D721Med (cell line): ENCODE results near the gene WEE1.

Source experiments
- DNase-seq: peaks from one replicate; pipeline ENCODE4 v3.0.0; 2011; ENCODE audit warnings: low spot score; ENCODE audit not compliant: insufficient read length
- FAIRE-seq: peaks from 2 replicates; lab custom pipeline; 2011; peaks lifted over from hg19 to GRCh38; lab: Jason Lieb, UNC
- TF ChIP-seq, protein P1 (sequence below): IDR thresholded peaks from 2 replicates; pipeline ENCODE4 v1.5.1; 2012; ENCODE audit warnings: mild to moderate bottlenecking, control low read depth; ENCODE audit not compliant: insufficient read depth; ENCODE audit errors: missing control alignments

WEE1 gene

DNA sequence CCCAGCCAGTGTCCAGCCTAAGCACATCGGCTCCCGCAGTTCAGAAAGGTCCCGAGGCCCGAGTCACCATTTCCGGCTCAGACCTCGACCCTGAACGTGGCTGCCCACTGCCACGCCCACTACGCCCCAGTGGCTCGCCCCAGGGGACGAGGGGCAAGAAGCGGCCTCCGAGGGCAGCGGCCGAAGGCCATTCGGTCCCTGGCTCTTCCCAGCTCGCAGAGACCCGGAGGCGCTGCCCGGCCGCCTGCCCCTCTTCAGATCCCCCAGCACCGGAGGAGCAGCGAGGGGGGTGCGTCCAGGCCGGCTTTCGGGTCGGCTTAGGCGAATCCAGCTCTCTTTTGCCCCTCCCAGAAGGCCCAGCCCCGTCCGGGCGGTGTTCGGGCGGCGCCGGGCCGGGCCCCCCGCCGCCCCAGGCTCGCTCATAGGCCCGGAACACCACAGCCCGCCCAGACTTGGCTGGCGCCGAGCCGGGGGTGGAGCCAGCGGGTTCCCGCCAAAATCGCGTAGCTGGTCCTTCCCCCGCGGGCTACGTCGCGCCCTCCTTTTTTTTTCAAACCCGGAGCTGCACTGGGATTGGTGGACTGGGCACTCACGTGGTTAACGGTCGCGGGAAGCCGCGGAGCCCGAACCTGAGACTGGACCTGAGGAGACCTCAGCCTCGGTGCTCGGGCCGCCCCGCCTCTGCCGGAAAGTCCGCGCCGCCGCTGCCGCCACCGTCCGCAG is at the start of gene WEE1:
Gene WEE1 (plus strand): TSS at position 619 of the 723 bp plus-strand sequence. CDS start 264 bp downstream, outside the sequence.
- peak; percentile 84 for DNase-seq
- TF ChIP-seq, protein P1, sequence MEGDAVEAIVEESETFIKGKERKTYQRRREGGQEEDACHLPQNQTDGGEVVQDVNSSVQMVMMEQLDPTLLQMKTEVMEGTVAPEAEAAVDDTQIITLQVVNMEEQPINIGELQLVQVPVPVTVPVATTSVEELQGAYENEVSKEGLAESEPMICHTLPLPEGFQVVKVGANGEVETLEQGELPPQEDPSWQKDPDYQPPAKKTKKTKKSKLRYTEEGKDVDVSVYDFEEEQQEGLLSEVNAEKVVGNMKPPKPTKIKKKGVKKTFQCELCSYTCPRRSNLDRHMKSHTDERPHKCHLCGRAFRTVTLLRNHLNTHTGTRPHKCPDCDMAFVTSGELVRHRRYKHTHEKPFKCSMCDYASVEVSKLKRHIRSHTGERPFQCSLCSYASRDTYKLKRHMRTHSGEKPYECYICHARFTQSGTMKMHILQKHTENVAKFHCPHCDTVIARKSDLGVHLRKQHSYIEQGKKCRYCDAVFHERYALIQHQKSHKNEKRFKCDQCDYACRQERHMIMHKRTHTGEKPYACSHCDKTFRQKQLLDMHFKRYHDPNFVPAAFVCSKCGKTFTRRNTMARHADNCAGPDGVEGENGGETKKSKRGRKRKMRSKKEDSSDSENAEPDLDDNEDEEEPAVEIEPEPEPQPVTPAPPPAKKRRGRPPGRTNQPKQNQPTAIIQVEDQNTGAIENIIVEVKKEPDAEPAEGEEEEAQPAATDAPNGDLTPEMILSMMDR, result no peak
- no peak for FAIRE-seq

DNA sequence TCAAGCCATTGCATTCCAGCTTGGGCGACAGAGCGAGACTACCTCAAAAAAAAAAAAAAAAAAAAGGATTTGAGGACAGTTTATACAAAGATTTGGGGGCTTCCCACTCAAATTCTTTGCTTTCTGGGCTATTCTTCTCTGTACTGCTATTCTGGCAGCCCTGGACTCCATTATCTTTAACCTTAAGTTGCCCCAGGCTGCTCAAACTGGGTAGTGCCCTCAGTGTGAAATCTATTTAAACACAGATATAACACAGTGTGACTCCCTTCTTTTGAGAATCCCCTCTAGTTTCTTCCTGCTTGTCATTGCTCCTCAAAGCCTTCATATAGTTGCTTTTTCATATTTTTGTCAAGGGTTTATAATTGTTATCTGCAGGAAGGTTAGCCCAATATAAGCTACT is 49.5 kb upstream of the WEE1 start:
- TF ChIP-seq, protein P1, result no peak
- FAIRE-seq, result no peak
- no peak for DNase-seq

DNA sequence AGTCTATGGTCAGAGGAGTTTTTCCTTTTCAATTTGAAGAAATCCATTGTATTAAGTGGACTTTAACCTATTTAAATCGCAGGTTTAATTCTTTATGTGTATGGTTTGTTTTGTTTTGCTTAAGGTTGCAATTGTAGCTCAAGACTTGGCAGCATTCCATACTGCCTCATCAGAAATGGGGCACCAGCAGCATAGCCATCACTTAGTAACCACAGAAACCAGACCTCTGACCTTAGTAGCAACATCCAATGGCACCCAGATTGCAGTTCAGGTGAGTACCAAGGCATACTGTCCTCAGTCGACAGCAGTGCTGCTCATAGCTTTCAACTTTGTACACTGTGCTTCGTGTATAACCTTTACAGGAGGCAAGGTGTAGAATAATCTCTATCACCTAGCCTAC is 48.4 kb upstream of the WEE1 start:
- TF ChIP-seq, protein P1, result no peak
- no peak for FAIRE-seq
- DNase-seq, result no peak

DNA sequence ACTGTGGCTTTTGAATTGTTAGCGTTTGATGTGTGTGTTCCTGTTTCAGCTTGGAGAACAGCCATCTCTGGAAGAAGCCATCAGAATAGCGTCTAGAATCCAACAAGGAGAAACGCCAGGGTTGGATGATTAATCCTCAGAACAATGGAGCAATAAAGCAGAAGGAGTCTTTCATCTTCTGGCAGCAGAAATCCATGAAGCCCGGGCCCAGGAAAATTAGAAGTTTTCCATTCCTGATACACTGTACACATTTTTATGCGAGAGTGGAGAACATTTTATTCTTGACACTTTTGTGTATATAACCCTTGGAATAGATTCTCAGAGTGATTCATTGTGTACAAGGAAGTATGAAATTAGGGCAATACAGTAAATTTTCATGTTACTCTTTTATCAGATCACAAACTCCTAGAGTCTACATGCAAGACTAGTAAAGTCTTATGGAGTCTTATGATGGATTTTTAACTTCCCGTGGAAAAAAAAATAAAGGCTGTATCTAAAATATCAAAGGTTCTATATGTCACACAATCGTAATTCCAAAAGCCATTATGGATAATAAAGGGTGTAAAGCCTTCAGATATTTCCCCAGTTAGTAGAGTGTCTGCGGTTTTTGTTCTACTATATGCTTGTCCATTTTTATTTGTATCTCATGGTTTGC is 45.9 kb upstream of the WEE1 start:
- DNase-seq (no peak), FAIRE-seq (no peak)
- TF ChIP-seq, protein P1, result no peak

DNA sequence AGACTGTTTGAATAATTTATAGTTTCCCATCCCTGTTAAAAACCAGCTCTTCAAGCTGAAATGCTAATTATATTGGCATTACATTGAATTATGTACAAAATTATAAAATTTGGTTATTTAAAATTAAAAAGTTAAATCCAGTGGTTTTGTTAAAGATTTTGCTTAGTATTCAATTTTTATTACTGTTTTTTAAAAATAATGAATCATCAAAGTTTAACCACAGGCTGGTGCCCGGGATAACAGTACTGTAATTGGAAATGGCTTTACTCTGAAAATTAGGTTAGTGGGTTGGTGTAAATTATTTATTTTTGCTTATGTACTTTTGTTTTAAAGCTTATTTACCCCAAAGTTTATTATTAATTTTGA is 45.4 kb upstream of the WEE1 start:
- DNase-seq, result no peak
- TF ChIP-seq, protein P1, result no peak
- FAIRE-seq, result no peak

DNA sequence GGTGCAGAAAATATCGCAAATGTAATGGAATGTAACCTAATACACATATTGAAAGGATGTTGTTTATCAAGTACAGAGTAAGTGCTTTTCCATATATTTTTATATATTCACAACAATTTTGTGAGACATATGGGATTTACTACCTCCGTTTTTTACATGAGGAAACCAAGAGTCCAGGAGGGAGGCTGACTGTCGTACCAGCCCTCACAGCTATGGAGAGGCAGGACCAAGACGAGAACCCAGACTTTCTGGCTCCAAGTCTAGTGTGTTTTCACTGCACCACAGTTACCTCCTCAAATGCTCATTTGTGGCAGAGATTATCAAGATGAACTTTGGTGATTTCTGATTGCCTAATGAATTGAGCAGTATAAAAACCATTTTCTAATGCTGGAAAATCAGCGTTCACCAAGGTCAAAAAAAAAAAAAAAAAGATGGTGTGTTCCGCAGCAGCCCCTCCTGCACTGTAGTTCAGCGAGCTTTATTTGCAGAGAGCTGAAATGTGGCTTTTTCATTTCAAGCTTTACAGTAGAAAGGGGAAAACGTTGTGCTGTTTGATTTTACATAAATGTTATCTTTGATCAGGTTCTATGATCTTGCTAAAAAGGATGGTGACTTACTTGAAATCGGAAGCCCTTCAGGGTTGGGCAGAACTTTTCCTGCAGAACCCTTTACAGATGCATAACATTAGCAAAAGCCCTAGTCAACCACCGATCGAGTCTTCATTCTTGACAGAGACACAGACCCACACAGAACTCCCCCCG is 44.7 kb upstream of the WEE1 start:
- TF ChIP-seq, protein P1, result no peak
- DNase-seq, result no peak
- FAIRE-seq, result no peak
